ENCODE measurements around the gene RSPH10B.
"Not testable (repeated sequence)": the region's sequence is repeated elsewhere in the genome, so short reads cannot be mapped to it uniquely, and the experiment has no call there.

DNA sequence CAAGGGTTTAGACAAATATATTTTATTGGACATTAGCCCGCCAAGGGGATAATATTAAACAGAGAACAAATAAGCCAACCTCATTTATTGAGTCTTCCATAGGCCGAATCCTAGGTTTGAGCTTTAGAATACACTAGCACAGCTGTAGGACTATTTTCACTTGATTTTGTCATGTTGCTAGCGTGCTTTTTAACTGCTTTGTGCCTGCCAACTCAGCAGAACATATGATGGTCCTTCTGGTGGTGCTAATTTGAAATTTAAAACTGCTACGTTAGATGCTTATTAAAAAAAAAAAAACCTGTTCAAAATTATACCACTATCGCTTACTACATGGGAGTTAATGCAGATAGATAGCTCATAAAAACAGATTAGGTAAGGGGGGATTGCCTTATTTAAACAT lies 86.1 kb downstream of the RSPH10B start:
- TF ChIP-seq EZH2phosphoT487 (IDR thresholded peaks at IDR 0.05; ENCODE audit: borderline replicate concordance, low read length); EZH2 (IDR thresholded peaks at IDR 0.05; ENCODE audit: low read length, unreplicated experiment): not testable (repeated sequence)
- TF ChIP-seq, protein P1, sequence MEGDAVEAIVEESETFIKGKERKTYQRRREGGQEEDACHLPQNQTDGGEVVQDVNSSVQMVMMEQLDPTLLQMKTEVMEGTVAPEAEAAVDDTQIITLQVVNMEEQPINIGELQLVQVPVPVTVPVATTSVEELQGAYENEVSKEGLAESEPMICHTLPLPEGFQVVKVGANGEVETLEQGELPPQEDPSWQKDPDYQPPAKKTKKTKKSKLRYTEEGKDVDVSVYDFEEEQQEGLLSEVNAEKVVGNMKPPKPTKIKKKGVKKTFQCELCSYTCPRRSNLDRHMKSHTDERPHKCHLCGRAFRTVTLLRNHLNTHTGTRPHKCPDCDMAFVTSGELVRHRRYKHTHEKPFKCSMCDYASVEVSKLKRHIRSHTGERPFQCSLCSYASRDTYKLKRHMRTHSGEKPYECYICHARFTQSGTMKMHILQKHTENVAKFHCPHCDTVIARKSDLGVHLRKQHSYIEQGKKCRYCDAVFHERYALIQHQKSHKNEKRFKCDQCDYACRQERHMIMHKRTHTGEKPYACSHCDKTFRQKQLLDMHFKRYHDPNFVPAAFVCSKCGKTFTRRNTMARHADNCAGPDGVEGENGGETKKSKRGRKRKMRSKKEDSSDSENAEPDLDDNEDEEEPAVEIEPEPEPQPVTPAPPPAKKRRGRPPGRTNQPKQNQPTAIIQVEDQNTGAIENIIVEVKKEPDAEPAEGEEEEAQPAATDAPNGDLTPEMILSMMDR (conservative IDR thresholded peaks at IDR 0.05; ENCODE audit: low read depth, low read length), result not testable (repeated sequence)

Measured in PC-3 (cell line).